ENCODE data around the gene MTCL1. TPM values are rescaled to one million over a fixed set of nuclear protein-coding genes. Genes with fewer than 3 reads are reported as not detected.
A peak's percentile ranks its signal among the peaks of the same experiment; 100 is the strongest.

Gene MTCL1
- polyA plus RNA-seq, 1 experiment: 29.8 TPM

DNA sequence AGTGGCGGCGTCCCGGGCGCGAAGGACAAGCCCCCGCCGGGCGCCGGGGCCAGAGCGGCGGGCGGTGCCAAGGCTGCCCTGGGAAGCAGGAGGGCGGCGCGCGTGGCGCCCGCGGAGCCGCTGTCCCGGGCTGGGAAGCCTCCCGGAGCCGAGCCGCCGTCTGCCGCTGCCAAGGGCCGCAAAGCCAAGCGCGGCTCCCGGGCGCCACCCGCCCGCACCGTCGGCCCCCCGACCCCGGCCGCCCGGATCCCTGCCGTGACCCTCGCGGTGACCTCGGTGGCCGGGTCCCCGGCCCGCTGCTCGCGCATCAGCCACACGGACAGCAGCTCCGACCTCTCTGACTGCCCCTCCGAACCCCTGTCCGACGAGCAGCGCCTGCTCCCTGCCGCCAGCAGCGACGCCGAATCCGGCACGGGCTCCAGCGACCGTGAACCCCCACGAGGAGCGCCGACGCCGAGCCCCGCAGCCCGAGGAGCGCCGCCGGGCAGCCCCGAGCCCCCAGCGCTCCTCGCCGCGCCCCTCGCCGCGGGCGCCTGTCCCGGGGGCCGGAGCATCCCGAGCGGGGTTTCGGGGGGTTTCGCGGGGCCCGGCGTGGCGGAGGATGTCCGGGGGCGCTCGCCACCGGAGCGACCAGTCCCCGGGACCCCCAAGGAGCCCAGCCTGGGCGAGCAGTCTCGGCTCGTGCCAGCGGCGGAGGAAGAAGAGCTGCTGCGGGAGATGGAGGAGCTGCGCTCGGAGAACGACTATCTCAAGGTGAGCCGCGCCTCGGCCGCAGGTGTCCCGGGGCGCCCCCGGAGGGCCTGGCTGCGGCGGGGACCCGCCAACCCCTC lies 820 bp downstream of the MTCL1 start:
- TF ChIP-seq, protein P1, sequence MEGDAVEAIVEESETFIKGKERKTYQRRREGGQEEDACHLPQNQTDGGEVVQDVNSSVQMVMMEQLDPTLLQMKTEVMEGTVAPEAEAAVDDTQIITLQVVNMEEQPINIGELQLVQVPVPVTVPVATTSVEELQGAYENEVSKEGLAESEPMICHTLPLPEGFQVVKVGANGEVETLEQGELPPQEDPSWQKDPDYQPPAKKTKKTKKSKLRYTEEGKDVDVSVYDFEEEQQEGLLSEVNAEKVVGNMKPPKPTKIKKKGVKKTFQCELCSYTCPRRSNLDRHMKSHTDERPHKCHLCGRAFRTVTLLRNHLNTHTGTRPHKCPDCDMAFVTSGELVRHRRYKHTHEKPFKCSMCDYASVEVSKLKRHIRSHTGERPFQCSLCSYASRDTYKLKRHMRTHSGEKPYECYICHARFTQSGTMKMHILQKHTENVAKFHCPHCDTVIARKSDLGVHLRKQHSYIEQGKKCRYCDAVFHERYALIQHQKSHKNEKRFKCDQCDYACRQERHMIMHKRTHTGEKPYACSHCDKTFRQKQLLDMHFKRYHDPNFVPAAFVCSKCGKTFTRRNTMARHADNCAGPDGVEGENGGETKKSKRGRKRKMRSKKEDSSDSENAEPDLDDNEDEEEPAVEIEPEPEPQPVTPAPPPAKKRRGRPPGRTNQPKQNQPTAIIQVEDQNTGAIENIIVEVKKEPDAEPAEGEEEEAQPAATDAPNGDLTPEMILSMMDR (IDR thresholded peaks at IDR 0.05; ENCODE audit: insufficient read depth, low read depth, low read length): no peak
- no peak for DNase-seq (ENCODE audit: low read depth)
- Histone ChIP-seq H3K4me3 (ENCODE audit: low read depth, low read length) (peak overlapping the region; percentile 89), H3K27me3 (ENCODE audit: control insufficient read depth, insufficient read depth, low read length) (no peaks in the 10 kb centered on the region), H3K36me3 (ENCODE audit: control insufficient read depth, insufficient read depth, low read length) (peaks cover 8% of the 10 kb centered on the region)
- ChIA-PET CTCF (interaction anchor here (0.8 to 2.3 kb wide), 3 partner anchors 9 to 277 kb away, joined by 3 to 8 read pairs (median 3); no protein-coding TSS in a partner anchor), POLR2A (interaction anchor here (0.6 to 0.7 kb wide), 2 partner anchors 276 to 352 kb away, joined by 3 to 4 read pairs; no protein-coding TSS in a partner anchor)

DNA sequence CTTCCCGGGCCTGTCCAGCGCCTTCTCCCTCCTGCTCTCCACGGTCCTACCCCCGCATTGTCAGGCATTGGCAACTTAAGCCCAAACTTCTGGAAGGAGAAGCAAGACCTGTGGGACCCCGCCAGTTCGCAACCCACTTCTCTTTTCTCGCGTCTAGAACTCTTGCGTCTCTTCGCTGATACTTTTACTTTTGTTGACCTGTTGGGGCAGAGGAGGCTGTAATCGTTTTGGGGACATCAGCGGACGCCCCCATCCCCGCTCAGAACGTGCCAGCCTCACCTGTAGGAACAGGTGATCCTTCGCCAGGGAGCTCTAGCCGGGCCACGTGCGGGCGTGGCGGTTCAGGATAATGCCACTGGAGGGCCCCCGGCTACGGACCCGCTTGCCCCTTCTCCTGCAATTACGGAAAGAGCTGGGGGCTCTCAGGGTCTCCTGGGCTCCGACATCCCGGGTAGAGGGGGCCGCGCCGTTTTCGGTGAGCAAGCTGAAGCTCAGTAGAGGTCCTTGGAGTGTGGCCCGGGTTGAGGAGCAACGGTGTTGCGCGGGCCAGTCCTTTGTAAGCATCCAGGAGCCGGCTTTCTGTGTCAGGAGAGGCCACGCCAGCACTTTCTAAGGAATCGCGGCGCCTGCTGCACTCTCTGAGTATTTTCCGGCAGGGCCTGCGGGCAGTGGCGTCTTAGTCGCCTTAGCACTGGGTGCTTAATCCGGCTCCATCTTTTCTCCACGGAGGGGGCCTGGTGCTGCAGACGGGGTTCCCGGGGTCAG lies 1.6 kb downstream of the MTCL1 start:
- Histone ChIP-seq H3K27me3 (ENCODE audit: control insufficient read depth, insufficient read depth, low read length) (no peaks in the 10 kb centered on the region), H3K4me3 (ENCODE audit: low read depth, low read length) (peak overlapping the region; percentile 89), H3K36me3 (ENCODE audit: control insufficient read depth, insufficient read depth, low read length) (peaks cover 8% of the 10 kb centered on the region)
- DNase-seq (ENCODE audit: low read depth): no peak
- ChIA-PET POLR2A (interaction anchor here (0.6 kb wide), 1 partner anchor 41 kb away, joined by 4 read pairs; no protein-coding TSS in a partner anchor), CTCF (interaction anchor here (0.8 to 2.3 kb wide), 5 partner anchors 10 to 281 kb away, joined by 3 to 8 read pairs (median 3); no protein-coding TSS in a partner anchor)
- TF ChIP-seq, protein P1 (IDR thresholded peaks at IDR 0.05; ENCODE audit: insufficient read depth, low read depth, low read length): peak; percentile 39

DNA sequence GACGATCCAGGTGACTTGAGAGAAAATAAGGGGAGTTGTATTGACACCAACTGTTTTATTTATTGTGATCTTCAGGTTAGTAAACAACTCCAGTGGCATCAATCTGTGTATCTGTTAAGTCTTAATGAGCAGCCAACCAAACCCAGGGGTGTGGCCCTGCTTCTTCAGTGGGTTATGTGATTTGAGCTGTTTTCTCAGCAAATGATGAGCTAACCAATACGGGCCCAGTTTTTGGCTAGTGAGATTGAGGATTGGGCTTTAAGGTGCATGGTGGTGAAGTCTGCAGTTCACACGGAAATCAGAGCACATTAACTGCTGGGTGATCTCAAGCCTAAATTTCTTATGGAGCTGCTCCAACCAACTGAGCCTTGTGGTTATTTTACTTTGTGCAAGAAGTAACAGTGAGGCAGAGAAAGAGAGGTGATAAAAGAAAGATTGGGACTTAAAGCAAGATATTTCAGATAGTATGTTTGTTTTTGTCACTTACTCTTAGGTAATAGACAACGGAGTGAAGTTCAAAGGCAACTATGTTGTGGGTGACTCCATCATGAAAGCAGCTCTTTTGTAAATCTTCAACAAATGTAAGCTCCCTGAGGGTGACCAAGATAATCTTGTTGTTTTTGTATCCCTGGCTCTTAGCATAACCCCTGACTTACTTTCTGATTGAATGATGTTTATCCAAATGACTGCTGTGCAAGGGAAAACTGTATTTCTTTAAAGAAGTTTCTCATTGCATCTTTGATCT lies 2.4 kb downstream of the MTCL1 start:
- DNase-seq (ENCODE audit: low read depth): no peak
- ChIA-PET CTCF (interaction anchor here (0.8 to 2.3 kb wide), 4 partner anchors 11 to 280 kb away, joined by 3 to 8 read pairs (median 4); no protein-coding TSS in a partner anchor), POLR2A (interaction anchor here (0.6 kb wide), 1 partner anchor 40 kb away, joined by 4 read pairs; no protein-coding TSS in a partner anchor)
- TF ChIP-seq, protein P1 (IDR thresholded peaks at IDR 0.05; ENCODE audit: insufficient read depth, low read depth, low read length): no peak
- Histone ChIP-seq H3K36me3 (ENCODE audit: control insufficient read depth, insufficient read depth, low read length) (peaks cover 8% of the 10 kb centered on the region), H3K4me3 (ENCODE audit: low read depth, low read length) (peak overlapping the region; percentile 89), H3K27me3 (ENCODE audit: control insufficient read depth, insufficient read depth, low read length) (no peaks in the 10 kb centered on the region)

DNA sequence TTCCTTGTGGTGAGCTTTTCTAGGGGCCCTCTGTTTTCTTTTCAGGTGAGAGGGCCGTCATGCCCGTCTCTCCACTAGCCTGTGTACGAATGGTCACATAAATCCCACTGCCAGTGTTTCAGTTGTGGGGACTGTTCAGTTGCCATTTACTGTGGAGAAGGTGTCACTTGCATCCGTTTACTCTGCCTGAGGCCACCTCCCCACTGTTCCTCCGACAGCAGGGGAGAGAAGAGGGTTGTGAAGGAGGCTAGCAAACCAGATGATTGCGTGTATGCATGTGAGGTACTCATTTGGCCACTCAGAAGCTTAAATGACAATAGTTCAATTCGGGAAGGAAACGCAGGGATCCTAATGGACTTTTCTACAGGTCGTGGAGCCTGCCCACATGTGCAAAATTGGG lies 3.3 kb downstream of the MTCL1 start:
- peaks cover 8% of the 10 kb centered on the region for H3K36me3 ChIP-seq (ENCODE audit: control insufficient read depth, insufficient read depth, low read length)
- DNase-seq (ENCODE audit: low read depth): no peak
- no peaks in the 10 kb centered on the region for H3K27me3 ChIP-seq (ENCODE audit: control insufficient read depth, insufficient read depth, low read length)
- H3K4me3 ChIP-seq (ENCODE audit: low read depth, low read length): peak overlapping the region; percentile 14
- ChIA-PET CTCF (interaction anchor here (2.3 kb wide), 1 partner anchor 274 kb away, joined by 8 read pairs; no protein-coding TSS in a partner anchor), POLR2A (no interaction called here)
- TF ChIP-seq, protein P1 (IDR thresholded peaks at IDR 0.05; ENCODE audit: insufficient read depth, low read depth, low read length): no peak

Data from BJ (cell line).